ENCODE results near the gene OR10A3. TPM values are rescaled to one million over a fixed set of nuclear protein-coding genes. Genes with fewer than 3 reads are reported as not detected.

OR10A3 gene
- total and polyA plus RNA-seq, 10 donors, result not detected

DNA sequence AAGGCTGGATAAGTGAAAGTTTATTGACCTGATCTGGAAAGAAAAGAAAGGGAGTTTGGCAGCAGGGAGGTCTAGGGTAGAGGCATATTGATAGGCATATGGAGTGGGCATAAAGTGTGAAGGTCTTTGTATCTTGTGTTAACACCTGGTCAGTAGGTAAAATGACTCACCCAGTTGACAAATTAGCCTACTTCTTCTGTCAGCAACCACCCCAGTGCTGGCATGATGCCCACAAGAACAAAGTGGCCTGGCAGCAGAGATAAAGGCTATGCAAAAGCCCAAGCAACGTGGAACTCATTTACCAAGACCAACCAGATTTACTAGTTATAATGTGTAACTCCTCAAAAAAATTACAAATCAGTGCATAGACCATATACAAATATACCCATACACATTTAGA is 4.9 kb downstream of the OR10A3 start:
- DNase-seq, result no peak
- 0 to 35% (median 25%) methylated on average over 1 of the region's 1 CpG for WGBS, 5 donors
- H3K27ac ChIP-seq, result no peak overlapping the region
- H3K9me3 ChIP-seq, result peaks cover 0 to 5% (median 0%) of the 10 kb centered on the region in 8 donors
- no peaks in the 10 kb centered on the region for H3K36me3 ChIP-seq
- TF ChIP-seq, protein P1, sequence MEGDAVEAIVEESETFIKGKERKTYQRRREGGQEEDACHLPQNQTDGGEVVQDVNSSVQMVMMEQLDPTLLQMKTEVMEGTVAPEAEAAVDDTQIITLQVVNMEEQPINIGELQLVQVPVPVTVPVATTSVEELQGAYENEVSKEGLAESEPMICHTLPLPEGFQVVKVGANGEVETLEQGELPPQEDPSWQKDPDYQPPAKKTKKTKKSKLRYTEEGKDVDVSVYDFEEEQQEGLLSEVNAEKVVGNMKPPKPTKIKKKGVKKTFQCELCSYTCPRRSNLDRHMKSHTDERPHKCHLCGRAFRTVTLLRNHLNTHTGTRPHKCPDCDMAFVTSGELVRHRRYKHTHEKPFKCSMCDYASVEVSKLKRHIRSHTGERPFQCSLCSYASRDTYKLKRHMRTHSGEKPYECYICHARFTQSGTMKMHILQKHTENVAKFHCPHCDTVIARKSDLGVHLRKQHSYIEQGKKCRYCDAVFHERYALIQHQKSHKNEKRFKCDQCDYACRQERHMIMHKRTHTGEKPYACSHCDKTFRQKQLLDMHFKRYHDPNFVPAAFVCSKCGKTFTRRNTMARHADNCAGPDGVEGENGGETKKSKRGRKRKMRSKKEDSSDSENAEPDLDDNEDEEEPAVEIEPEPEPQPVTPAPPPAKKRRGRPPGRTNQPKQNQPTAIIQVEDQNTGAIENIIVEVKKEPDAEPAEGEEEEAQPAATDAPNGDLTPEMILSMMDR (IDR thresholded peaks at IDR 0.05 in 8 of 11, conservative IDR thresholded peaks at IDR 0.05 in 3 of 11), result no peak
- TF ChIP-seq POLR2A (IDR thresholded peaks at IDR 0.05), result no peak
- no peak for TF ChIP-seq POLR2AphosphoS5 (IDR thresholded peaks at IDR 0.05)
- intact Hi-C loops (cut with DNase I; ENCODE audit: low total_unique reads), result no loop called here
- H3K4me3 ChIP-seq, result no peak overlapping the region
- H3K27me3 ChIP-seq (replicated peaks in 1 of 7), result peaks cover 0 to 13% (median 0%) of the 10 kb centered on the region in 7 donors
- H3K4me1 ChIP-seq, result no peaks in the 10 kb centered on the region

DNA sequence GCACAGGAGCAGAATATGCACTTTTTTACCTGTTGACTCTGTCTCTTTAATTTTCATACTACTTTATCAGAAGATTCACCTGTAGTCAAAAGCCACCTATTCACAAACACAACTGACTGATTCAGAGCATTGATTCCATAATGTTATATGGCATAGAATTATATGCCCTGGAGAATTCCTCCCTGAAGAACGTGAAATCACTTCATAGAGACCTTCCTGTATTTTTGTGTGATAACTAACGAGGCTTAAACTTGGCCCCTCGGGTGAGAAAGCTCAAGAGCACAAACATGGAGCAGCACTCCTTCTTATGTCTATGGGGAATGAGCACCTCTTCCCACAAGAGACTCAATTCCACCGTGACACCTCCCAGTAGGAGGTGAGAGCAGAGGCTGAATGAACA is 10.3 kb downstream of the OR10A3 start, which contains the start of gene OR10A6:
Gene OR10A6, minus strand, starts transcription at position 101 of the 400 bp plus-strand sequence. CDS start 2,606 bp downstream, outside the sequence.
- no peak for DNase-seq
- 67 to 88% (median 76%) methylated on average over 4 of the region's 4 CpGs for WGBS, 5 donors
- Histone ChIP-seq H3K4me1 (no peaks in the 10 kb centered on the region), H3K36me3 (no peaks in the 10 kb centered on the region), H3K9me3 (peaks cover 0 to 6% (median 0%) of the 10 kb centered on the region in 8 donors), H3K27me3 (replicated peaks in 1 of 7) (peaks cover 0 to 30% (median 0%) of the 10 kb centered on the region in 7 donors), H3K4me3 (no peak within 1 kb of the TSS), H3K27ac (no peak within 1 kb of the TSS)
- TF ChIP-seq POLR2AphosphoS5 (IDR thresholded peaks at IDR 0.05) (no peak), POLR2A (IDR thresholded peaks at IDR 0.05) (no peak)
- TF ChIP-seq, protein P1 (IDR thresholded peaks at IDR 0.05 in 8 of 11, conservative IDR thresholded peaks at IDR 0.05 in 3 of 11), result no peak
- intact Hi-C loops (cut with DNase I; ENCODE audit: low total_unique reads), result no loop called here

DNA sequence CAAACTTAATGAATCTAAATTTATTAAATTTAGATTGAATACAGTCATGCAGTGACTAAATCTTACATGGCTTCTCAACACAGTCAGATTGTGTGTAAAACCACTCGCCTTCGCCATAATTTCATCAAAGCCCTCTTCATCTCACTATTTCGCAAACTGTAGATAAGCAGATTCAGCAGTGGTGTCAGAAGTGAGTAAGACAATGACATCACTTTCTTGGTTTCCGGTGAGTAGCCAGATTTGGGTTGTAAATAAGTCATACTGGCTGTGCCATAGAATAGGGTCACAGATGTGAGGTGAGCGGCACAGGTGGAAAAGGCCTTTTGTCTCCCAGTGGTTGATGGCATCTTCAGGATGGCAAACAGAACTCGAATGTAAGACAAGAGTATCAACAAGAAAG is 13.9 kb downstream of the OR10A3 start:
- TF ChIP-seq POLR2A (IDR thresholded peaks at IDR 0.05), result no peak
- TF ChIP-seq POLR2AphosphoS5 (IDR thresholded peaks at IDR 0.05), result no peak
- TF ChIP-seq, protein P1 (IDR thresholded peaks at IDR 0.05 in 8 of 11, conservative IDR thresholded peaks at IDR 0.05 in 3 of 11), result no peak
- no peak for DNase-seq
- intact Hi-C loops (cut with DNase I; ENCODE audit: low total_unique reads), result no loop called here
- H3K36me3 ChIP-seq, result no peaks in the 10 kb centered on the region
- no peak overlapping the region for H3K27ac ChIP-seq
- 78 to 91% (median 83%) methylated on average over 6 of the region's 6 CpGs for WGBS, 5 donors
- peaks cover 0 to 6% (median 0%) of the 10 kb centered on the region in 8 donors for H3K9me3 ChIP-seq
- H3K4me3 ChIP-seq, result no peak overlapping the region
- H3K27me3 ChIP-seq (replicated peaks in 1 of 7), result peaks cover 0 to 32% (median 0%) of the 10 kb centered on the region in 7 donors
- no peaks in the 10 kb centered on the region for H3K4me1 ChIP-seq

DNA sequence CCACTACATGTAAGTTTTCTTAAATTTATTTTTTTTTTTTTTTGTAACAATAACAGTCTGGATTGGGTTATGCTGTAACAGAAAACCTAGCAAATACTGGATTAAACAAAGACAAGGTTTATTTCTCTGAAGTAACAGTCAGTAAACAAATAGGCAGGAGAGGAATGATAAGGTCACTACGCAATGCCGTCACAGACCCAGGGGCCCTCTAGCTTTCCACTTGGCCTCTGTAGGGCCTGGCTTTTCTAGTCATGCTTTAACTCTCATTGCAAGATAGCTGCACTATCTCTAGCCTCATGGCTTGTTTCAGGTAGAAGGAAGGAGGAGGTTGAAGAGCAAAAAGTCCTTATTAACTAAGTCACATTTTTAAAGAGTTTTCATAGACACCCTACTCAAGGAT is 17.0 kb downstream of the OR10A3 start:
- Histone ChIP-seq H3K27ac (no peak overlapping the region), H3K36me3 (no peaks in the 10 kb centered on the region), H3K4me1 (no peaks in the 10 kb centered on the region), H3K4me3 (no peak overlapping the region), H3K9me3 (peaks cover 0 to 6% (median 0%) of the 10 kb centered on the region in 8 donors), H3K27me3 (replicated peaks in 1 of 7) (peaks cover 0 to 16% (median 0%) of the 10 kb centered on the region in 7 donors)
- intact Hi-C loops (cut with DNase I; ENCODE audit: low total_unique reads), result no loop called here
- 74 to 95% (median 87%) methylated on average over 2 of the region's 2 CpGs for WGBS, 5 donors
- TF ChIP-seq, protein P1 (IDR thresholded peaks at IDR 0.05 in 8 of 11, conservative IDR thresholded peaks at IDR 0.05 in 3 of 11), result no peak
- TF ChIP-seq POLR2AphosphoS5 (IDR thresholded peaks at IDR 0.05) (no peak), POLR2A (IDR thresholded peaks at IDR 0.05) (no peak)
- DNase-seq, result no peak
